Measurements from ENCODE around the gene MET. TPM values are rescaled to one million over a fixed set of nuclear protein-coding genes. Genes with fewer than 3 reads are reported as not detected.

MET gene
- polyA plus RNA-seq, 2 of the 4 experiments (the other 2 are of a cell fraction) = 72.3 to 165 TPM

- 95% methylated on average over 1 of the region's 1 CpG for WGBS (ENCODE audit: missing lambda C conversion rate)
- POLR2A ChIA-PET = no interaction called here
- H3K4me2 ChIP-seq = no peak overlapping the region
- TF ChIP-seq NFE2L2 (conservative IDR thresholded peaks at IDR 0.05; ENCODE audit: low read length) (no peak), CHD2 (IDR thresholded peaks at IDR 0.05; ENCODE audit: low read length, partially characterized antibody) (no peak), NPAS2 (CRISPR knock-in tag; IDR thresholded peaks at IDR 0.05; ENCODE audit: borderline replicate concordance) (no peak), SREBF2 (IDR thresholded peaks at IDR 0.05) (no peak), EP300 (IDR thresholded peaks at IDR 0.05) (no peak), ESRRA (IDR thresholded peaks at IDR 0.05; ENCODE audit: borderline replicate concordance, low read length) (no peak), BCL3 (IDR thresholded peaks at IDR 0.05) (no peak), FOXS1 (CRISPR knock-in tag; IDR thresholded peaks at IDR 0.05) (no peak), HOXB5 (CRISPR knock-in tag; IDR thresholded peaks at IDR 0.05) (no peak)
- peaks cover 4% of the 10 kb centered on the region; the same call in 2 of the 3 replicates for H3K9me3 ChIP-seq
- peaks cover 43% of the 10 kb centered on the region for H3K4me1 ChIP-seq
- no peak overlapping the region for H3K27ac ChIP-seq
- DNase-seq (ENCODE audit: low read depth in 1 of 2, low spot score in 1 of 2) (no peak), ATAC-seq (no peak), FAIRE-seq (no peak)
- CTCF ChIA-PET = interaction anchor here (0.7 to 1.0 kb wide), 2 partner anchors 15 to 149 kb away, joined by 3 to 4 read pairs; no protein-coding TSS in a partner anchor
- no peak overlapping the region for H3K4me3 ChIP-seq
These were observed 68.2 kb downstream of the MET start for GRCh38 chr7:116740231-116740630.

DNA sequence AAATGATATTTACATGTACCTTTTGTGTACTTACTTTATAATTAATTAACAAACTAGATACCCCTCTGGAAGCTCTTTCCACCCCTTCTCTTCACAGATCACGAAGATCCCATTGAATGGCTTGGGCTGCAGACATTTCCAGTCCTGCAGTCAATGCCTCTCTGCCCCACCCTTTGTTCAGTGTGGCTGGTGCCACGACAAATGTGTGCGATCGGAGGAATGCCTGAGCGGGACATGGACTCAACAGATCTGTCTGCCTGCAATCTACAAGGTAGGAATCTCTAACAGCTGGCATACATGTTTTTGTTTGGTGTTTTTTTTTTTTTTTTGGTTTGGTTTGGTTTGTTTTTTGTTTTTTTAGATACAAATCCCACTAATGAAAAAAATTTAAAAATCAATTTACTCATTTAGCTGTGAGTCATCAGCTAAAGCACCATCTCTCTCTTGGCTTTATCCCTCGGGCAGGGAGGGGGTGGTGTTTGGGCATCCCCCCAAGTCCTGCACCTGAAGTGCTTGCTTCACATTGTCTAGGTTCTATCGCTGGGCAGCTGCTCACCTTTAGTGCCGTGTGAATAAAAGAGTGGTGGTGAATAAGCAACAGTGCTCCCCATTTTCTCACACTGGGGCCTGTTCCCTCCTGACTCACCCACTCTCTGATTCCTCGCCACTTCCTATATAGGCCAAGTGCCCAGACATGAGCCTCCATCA, 68.9 kb downstream of the MET start:
- ATAC-seq = no peak
- ChIA-PET CTCF (no interaction called here), POLR2A (no interaction called here)
- FAIRE-seq = no peak
- no peak overlapping the region for H3K4me3 ChIP-seq
- TF ChIP-seq CBX8 (IDR thresholded peaks at IDR 0.05) (no peak), CHD4 (IDR thresholded peaks at IDR 0.05; ENCODE audit: borderline replicate concordance) (no peak), BHLHE40 (IDR thresholded peaks at IDR 0.05; ENCODE audit: low read depth, low read length) (no peak), BCL3 (IDR thresholded peaks at IDR 0.05) (no peak), FOXS1 (CRISPR knock-in tag; IDR thresholded peaks at IDR 0.05) (no peak), FOSL2 (IDR thresholded peaks at IDR 0.05) (no peak), FOSL2 (CRISPR knock-in tag; IDR thresholded peaks at IDR 0.05) (no peak), MYC (IDR thresholded peaks at IDR 0.05; ENCODE audit: borderline replicate concordance, low read length) (no peak), CEBPB (IDR thresholded peaks at IDR 0.05) (no peak), RNF2 (IDR thresholded peaks at IDR 0.05; ENCODE audit: borderline replicate concordance, low read depth) (no peak), CTCF (IDR thresholded peaks at IDR 0.05) (no peak), NFE2L2 (conservative IDR thresholded peaks at IDR 0.05; ENCODE audit: low read length) (no peak), EP300 (IDR thresholded peaks at IDR 0.05) (no peak), GATA3 (IDR thresholded peaks at IDR 0.05; ENCODE audit: borderline replicate concordance) (no peak), HES2 (IDR thresholded peaks at IDR 0.05) (no peak), HMGXB4 (CRISPR knock-in tag; IDR thresholded peaks at IDR 0.05; ENCODE audit: borderline replicate concordance) (no peak), RFX5 (IDR thresholded peaks at IDR 0.05) (no peak), HEYL (CRISPR knock-in tag; IDR thresholded peaks at IDR 0.05) (no peak), TFCP2L1 (CRISPR knock-in tag; IDR thresholded peaks at IDR 0.05) (no peak)
- TF ChIP-seq, protein P1, sequence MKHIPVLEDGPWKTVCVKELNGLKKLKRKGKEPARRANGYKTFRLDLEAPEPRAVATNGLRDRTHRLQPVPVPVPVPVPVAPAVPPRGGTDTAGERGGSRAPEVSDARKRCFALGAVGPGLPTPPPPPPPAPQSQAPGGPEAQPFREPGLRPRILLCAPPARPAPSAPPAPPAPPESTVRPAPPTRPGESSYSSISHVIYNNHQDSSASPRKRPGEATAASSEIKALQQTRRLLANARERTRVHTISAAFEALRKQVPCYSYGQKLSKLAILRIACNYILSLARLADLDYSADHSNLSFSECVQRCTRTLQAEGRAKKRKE (CRISPR knock-in tag; IDR thresholded peaks at IDR 0.05; ENCODE audit: low read depth) = no peak
- peaks cover 7% of the 10 kb centered on the region; the same call in 2 of the 3 replicates for H3K9me3 ChIP-seq
- H3K4me1 ChIP-seq = peaks cover 39% of the 10 kb centered on the region
- no peak for DNase-seq (ENCODE audit: low read depth in 1 of 2, low spot score in 1 of 2)
- no peak overlapping the region for H3K27ac ChIP-seq
- no peak overlapping the region for H3K4me2 ChIP-seq
- 95% methylated on average over 9 of the region's 9 CpGs for WGBS (ENCODE audit: missing lambda C conversion rate)

Measured in A549 (cell line).